GM19463 (cell line): ENCODE data around the gene ROMO1.
"Not testable (repeated sequence)": the region's sequence is repeated elsewhere in the genome, so short reads cannot be mapped to it uniquely, and the experiment has no call there.

Experiments
- ATAC-seq: cut with Tn5 transposase; IDR thresholded peaks from one replicate; pipeline ENCODE4 v1.9.1; 2021; ENCODE audit warnings: mild to moderate bottlenecking, moderate library complexity; ENCODE audit not compliant: unreplicated experiment

Gene ROMO1

DNA sequence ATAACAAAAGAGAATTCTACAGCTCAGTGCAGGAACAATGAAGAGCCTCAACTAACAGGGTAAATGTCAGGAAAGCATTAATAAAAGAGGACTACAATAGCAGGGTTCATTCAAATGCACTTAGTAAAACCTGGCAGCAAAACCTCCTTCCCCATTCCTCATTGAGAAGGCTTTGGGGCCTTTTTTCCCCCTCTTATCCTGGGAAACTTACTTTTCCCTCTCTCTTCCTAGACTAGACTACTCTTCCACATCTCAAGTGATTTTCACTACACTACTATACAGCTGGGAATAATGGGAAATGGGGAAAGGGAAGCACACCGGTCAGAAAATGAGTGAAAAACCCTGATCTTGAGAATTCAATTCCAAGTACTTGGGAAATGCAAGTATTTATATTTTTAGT, 10.1 kb downstream of the ROMO1 start:
- no peak for ATAC-seq

DNA sequence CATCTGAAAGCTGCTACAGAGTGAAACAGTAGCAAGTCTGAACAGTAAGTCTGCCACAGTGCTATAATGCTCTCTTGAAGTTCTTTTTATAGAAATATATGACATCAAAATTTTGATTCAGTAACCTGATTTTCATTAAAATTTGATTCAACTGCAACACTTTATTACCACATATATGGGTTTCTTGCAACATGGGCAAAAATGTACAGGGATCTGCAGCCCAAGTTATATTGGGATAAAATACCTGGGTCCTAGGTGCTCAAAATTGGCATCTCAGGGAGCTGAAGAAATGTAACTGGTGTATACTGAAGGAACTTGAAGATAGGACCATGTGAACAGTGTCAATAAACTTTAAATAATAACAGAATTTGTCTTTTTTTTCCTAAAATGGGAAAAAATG, 10.8 kb downstream of the ROMO1 start:
- ATAC-seq: no peak

DNA sequence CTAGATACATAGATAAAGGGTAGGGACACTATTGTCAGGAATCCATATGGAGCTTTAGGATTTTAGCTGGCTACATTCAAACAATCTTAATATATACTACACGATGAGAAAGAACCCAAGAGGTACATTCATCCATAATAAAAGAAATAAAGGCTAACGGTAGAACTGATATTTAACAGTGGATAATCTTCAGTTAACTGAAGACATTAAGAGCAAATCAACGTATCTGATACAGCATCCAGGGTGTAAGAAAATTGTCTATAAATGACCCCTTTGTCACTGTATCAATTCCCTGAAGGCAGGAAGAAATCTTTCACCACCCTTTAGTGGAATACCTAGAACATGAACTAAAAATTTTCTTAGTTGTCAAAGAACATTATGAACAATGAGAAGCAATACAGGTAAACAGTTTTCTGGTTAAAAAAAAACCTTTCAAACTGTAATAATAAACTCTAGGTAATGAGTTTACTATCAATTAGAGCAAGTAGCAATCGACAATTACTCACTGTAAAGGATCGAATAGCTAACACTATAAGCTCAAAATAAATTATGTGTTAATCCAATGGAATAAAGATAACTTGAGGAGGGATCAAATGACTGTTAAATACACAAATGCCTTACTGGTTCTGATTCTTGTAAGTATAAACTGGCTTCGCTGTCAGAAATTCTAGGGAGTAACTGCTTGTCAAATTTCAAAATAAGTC, 11.8 kb downstream of the ROMO1 start:
- ATAC-seq: no peak

DNA sequence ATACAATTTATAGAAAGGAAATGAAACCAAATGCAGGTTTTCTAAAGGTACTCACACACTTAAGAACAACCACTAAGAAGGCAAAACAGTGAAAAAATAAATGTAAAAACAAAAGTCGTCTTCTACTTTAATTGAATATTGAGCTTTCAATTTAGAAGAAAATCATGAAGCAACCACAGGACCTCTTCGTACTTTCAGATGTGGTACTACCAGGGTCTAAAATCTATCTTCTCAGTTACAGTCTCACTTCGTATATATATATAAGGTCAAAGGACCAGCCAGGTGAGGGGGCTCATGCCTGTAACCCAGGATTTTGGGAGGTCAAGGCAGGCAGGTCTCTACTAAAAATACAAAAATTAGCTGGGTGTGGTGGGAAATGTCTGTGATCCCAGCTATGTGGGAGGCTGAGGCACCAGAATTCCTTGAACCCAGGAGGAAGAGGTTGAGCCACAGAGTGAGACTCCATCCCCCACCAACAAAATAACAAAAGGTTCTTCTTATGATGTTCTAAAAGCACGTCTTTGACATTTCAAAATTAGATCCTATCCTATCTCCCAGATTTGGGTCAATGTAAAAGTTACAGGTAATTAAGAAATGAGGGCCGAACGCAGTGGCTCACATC, 12.5 kb downstream of the ROMO1 start:
- ATAC-seq: no peak

DNA sequence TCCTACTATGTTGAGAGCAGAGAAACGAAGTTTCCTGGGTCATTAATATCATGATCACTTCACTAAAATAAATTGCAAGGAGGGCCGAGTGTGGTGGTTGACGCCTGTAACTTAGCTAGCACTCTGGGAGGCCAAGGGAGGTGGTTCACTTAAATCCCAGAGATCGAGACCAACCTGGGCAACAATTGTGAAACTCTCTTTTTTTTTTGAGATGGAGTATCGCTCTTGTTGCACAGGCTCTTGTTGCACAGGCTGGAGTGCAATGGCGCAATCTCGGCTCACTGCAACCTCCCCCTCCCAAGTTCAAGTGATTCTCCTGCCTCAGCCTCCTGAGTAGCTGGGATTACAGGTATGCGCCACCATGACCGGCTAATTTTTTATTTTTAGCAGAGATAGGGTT, 13.9 kb downstream of the ROMO1 start:
- ATAC-seq: not testable (repeated sequence)

DNA sequence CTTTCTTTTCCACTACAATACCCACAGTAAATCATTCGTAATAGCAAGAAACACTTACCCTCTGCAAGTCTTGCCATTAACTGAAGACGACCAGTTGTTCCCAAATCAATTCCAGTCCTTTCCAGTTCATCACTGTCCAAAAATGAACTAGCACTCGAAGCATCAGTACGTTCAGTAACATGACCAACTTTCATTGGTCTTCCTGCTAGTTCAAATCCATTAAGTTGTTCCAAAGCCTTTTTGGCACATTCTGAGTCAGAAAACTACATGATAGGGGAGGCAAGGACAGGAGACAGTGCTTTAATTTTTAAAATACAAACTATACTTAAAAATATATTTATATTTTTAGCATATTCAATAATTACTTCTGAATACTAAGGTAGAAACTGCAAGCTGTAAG, 14.9 kb downstream of the ROMO1 start:
- no peak for ATAC-seq

DNA sequence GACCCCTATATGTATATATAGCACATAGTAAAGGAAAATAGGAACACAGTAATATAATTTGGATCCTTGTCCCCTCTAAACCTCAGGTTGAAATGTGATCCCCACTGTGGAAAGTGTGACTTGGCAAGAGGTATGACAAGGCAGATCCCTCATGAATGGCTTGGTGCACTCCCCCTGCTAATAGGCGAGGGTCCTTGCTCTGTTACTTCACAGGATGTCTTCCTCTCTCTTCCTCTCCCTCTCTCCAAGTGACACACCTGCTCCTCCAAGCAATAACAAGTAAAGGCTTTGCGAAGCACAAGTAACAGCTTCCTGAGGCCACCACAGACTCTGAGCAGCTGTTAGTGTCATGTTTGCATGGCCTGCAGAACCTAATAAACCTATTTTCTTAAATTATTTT, 16.4 kb downstream of the ROMO1 start:
- no peak for ATAC-seq

DNA sequence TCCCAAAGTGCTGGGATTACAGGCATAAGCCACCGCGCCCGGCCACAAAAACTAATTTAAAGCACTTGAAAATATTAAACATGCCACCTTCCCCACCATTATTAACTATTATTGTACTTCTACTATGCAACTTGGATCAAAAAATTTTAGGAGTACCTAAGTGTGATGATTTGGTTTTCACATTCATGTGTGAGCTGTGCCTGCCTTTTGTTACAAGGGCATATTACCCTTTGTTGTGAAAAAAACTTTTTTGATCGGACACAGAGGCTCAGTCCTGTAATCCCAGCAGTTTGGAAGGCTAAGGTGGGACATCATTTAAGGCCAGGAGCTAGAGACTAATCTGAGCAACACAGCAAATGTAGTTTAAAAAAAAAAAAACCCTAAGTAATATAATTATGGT, 17.1 kb downstream of the ROMO1 start:
- no peak for ATAC-seq

DNA sequence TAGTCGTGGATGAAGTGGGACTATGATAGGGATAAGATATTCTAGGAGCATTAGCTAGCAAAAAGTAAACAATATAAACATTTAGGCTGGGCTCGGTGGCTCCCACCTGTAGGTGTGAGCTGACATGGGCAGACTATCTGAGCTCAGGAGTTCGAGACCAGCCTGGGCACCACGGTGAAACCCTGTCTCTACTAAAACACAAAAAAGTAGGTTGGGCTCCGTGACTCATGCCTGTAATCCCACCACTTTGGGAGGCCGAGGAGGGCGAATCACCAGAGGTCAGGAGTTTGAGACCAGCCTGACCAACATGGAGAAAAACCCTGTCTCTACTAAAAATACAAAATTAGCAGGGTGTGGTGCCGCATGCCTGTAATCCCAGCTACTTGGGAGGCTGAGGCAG, 19.1 kb downstream of the ROMO1 start:
- ATAC-seq: not testable (repeated sequence)

DNA sequence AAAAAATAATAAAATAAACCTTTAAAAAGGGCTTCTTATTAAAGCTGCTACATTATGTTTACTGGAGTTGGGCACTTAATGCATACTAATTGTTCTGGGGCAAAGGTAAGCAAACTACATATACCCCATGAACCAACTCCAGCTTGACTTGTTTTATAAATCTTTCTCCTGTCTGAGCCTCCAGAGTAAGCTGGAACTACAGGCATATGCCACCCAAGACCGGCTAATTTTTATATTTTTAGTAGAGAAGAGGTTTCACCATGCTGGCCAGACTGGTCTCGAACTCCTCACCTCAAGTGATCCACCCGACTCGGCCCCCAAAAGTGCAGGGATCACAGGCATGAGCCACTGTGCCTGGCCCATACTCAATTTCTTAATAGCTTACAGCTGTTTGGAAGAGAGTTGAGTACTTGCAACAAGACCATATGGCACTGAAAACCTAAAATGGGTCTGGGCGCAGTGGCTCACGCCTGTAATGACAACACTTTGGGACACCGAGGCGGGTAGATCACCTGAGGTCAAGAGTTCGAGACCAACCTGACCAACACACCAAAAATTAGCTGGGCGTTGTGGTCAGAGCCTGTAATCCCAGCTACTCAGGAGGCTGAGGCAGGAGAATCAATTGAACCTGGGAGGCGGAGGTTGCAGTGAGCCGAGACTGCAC, 19.9 kb downstream of the ROMO1 start:
- no peak for ATAC-seq

DNA sequence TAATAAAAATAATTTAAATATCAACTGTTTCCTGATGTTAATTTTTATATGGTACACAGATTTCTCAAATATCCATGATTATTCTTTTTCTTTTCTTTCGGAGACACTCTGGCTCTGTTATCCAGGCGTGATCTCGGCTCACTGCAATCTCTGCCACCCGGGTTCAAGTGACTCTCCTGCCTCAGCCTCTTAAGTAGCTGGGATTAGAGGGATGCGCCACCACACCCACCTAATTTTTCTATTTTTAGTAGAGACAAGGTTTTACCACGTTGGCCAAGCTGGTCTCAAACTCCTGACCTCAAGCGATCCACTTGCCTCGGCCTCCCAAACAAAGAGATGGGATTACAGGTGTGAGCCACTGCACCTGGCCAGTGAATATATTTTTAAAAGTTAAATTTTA, 20.5 kb downstream of the ROMO1 start:
- no peak for ATAC-seq

DNA sequence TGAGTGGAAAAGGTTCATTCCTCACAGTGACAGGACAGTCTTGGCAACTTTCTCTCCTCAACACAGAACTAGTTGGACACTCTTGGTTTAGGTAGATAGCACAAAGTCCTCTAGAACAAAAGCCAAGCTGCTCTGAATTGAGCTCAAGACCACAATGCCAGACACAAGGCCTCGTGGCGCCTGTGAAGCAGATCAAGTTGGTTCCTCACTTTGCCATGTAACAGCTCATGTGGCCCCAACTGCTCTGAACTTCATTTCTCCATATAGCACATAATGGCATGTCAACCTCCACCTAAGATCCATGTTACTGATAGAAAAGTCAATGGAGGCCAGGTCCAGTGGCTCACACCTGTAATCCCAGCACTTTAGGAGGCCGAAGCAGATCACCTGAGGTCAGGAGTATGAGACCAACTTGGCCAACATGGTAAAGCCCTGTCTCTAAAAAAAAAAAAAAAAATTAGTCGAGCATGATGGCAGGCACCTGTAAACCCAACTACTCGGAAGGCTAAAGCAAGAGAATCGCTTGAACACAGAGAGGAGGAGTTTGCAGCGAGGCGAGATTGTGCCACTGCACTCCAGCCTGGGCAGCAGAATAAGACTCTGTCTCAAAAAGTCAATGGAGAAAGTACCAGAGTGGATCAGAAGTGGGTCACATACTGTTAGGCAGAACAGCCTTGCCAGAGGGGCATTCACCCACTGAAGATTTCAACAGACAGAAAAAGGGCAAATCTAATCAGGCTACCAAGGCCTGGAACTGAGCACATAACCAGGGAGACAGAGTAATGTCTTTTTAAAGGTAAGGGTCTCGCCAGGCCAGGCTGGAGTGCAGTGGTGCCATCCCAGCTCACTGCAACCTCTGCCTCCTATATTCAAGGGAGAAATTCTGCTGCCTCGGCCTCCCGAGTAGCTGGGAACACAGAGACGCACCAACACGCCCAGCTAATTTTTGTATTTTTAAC, 21.2 kb downstream of the ROMO1 start:
- no peak for ATAC-seq

DNA sequence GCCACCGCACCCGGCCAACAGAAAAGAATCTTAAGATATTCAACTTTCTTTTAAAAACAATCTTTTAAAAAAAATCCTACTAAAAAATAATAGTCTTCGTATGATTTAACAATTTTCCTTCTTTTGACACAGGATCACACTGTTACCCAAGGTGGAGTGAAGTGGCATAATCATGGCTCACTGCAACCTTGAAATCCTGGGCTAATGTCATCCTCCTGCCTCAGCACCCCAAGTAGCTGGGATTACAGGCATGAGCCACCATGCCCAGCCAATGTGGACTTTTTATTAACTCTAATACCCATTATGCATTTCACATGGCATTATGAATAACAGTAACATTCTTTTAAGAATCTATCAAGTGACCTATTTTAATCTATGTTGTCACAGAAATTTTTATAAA, 22.0 kb downstream of the ROMO1 start:
- ATAC-seq: no peak

DNA sequence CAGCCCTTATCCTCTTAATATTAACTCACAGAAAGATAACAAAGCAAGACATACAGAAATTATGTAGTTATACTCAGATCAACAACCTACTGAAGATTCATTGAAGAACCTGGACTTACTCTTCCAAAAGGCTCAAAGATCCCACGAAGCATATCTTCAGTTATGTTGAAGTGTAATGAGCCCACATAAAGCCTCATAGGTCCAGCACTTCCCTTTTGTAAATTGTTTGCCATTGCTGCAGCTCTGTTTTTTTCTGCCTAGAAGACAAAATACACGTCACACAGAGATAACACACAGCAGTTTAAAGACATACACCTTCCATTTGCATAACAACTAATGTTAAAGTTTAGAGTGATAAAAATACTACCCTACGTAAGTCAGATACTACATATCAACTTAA, 22.4 kb downstream of the ROMO1 start:
- no peak for ATAC-seq

DNA sequence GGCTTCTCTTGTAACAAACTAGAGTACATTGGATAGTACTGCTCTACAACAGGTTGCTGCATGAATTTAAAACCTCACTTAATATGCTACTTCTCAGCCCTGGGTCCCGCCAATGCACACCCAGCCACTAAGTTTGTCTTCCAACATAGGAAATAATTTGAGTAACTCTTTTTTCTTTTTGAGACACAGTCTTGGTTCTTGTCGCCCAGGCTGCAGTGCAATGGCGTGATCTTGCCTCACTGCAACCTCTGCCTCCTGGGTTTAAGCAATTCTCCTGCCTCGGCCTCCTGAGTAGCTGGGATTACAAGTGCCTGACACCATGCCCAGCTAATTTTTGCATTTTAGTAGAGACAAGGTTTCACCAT, 24.1 kb downstream of the ROMO1 start:
- not testable (repeated sequence) for ATAC-seq

DNA sequence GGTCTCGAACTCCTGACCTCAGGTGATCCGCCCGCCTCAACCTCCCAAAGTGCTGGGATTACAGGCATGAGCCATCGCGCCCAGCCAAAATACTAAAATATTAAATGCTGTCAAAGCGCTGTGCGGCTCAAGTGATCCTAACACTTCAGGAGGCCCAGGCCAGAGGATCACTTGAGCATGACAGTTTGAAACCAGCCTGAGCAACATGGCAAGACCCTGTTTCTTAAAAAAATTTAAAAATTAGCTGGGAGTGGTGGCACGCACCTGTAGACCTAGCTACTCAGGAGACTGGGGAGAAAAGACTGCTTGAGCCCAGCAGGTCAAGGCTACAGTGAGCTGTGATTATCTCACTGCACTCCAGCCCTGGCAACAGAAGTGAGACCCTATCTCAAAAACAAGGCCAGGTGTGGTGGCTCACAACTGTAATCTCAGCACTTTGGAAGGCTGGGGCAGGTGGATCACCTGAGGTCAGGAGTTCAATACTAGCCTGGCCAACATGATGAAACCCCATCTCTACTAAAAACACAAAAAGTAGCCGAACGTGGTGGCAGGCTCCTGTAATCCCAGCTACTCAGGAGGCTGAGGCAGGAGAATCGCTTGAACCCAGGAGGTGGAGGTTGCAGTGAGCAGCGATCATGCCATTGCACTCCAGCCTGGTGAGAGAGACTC, 24.6 kb downstream of the ROMO1 start:
- not testable (repeated sequence) for ATAC-seq

DNA sequence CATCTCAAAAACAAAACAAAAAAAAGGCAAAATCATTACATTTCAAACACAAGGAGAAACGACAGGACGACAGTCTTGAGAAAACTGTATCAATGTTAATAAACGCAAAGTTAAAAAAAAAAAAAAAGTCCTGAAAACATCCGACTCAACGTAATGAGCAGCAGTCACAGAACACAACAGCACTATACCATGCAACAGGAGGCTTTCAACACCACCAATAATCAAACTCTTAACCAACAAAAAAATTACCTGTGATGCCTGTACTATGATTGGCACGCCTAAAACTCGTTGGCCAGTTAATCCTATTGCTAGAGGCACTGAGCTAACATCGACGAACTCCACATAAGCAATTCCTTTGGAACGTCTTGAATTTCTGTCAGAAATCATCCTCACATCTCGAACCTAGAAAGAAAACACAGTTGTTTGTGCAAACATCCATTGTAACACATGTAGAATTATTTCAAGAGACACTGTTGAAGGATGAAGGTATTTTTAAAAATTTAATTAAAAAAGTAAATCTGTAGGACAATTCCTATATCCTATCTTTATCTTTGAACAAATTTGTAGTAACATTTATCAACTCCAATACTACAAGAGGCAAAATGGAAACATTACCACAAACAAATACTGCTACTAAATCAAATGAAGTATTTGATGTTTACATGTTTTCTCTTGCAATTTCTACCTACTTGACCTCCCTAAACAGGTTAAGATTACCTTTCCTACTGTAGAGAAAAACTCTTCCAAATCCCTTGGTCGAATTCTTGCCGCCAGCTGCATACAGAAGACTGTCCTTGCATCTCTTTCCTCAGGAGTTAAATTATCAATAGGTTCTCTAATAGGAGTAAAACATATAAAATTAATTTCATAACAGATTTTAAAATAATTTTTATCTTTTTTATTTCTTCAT, 25.4 kb downstream of the ROMO1 start:
- ATAC-seq: no peak

DNA sequence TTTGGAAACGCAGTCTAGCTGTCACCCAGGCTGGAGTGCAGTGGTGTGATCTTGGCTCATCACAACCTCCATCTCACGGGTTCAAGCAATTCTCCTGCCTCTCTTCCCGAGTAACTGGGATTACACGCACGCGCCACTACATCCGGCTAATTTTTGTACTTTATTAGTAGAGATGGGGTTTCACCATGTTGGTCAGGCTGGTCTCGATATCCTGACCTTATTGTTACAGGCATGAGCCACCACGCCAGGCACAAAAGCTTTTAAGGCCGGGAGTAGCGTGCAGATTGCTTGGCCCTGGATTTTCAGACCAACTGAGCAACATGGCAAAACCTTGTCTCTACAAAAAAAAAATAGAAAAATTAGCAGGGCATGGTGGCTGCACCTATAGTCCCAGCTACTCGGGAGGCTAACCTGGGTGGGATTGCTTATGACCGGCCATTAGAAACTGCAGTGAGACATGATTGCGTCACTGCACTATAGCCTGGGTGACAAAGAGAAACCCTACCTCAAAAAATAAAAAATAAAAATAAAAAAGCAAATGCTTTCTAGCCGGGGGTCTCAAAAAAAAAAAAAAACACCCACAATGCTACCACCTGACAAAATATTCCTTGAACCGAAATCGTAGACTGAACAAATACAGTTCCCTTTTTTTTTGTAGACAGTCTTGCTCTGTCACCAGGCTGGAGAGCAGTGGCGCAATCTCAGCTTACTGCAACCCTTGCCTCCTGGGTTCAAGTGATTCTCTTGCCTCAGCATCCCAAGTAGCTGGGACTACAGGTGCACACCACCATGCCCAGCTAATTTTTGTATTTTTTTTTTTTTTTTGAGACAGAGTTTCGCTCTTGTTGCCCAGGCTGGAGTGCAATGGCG, 27.9 kb downstream of the ROMO1 start:
- ATAC-seq: no peak
